ENCODE data around the gene FER. TPM values are rescaled to one million over a fixed set of nuclear protein-coding genes. Genes with fewer than 3 reads are reported as not detected.

Gene FER
- total and polyA plus RNA-seq, 10 of the 15 experiments (the other 5 are each of a cell fraction or from before 2014, with no cell fraction given) = 4.4 to 19.1 (median 9.6) TPM

GRCh38 chr5:109164001-109164400 lies 416.3 kb downstream of the FER start (continued):
- TF ChIP-seq ZNF592 (IDR thresholded peaks at IDR 0.05) (no peak), EED (IDR thresholded peaks at IDR 0.05; ENCODE audit: low read depth) (peak; percentile 46; the same call in 1 of the 2 replicates), CBX5 (IDR thresholded peaks at IDR 0.05; ENCODE audit: low read depth) (no peak), CHD1 (IDR thresholded peaks at IDR 0.05; ENCODE audit: low read depth, low read length) (no peak), ZNF24 (IDR thresholded peaks at IDR 0.05) (no peak), NR2C1 (IDR thresholded peaks at IDR 0.05) (no peak), PKNOX1 (IDR thresholded peaks at IDR 0.05) (no peak), ESRRA (IDR thresholded peaks at IDR 0.05; ENCODE audit: low read length) (no peak), SMC3 (IDR thresholded peaks at IDR 0.05; ENCODE audit: borderline replicate concordance, low read length) (no peak), DPF2 (IDR thresholded peaks at IDR 0.05) (no peak), CREM (IDR thresholded peaks at IDR 0.05; ENCODE audit: low read depth) (peak; percentile 51; the same call in 1 of the 2 replicates), FOS (IDR thresholded peaks at IDR 0.05; ENCODE audit: borderline replicate concordance, extremely low read depth, insufficient read length) (no peak), ASH2L (IDR thresholded peaks at IDR 0.05; ENCODE audit: borderline replicate concordance, low read depth) (no peak), PBX3 (IDR thresholded peaks at IDR 0.05; ENCODE audit: insufficient replicate concordance, low read depth, low read length) (no peak), SPI1 (IDR thresholded peaks at IDR 0.05; ENCODE audit: borderline replicate concordance, insufficient read depth, low read depth, low read length) (no peak; the same call in 1 of the 2 replicates), ZNF687 (IDR thresholded peaks at IDR 0.05) (no peak), NBN (IDR thresholded peaks at IDR 0.05) (no peak), STAT3 (IDR thresholded peaks at IDR 0.05; ENCODE audit: low read depth, low read length) (no peak), POLR2AphosphoS5 (IDR thresholded peaks at IDR 0.05; ENCODE audit: low read length) (no peak), ZBTB33 (IDR thresholded peaks at IDR 0.05) (no peak)
